KOPT-K1 (cell line): ENCODE data around the gene GPR68.
"Not testable (repeated sequence)": the region's sequence is repeated elsewhere in the genome, so short reads cannot be mapped to it uniquely, and the experiment has no call there.

Source experiments
- H3K27ac ChIP-seq: fragments of 200-600 bp; sonication (generic); 2 replicates; pipeline ENCODE4 v1.5.1; 2016; ENCODE audit warnings: antibody characterized with exemption, mild to moderate bottlenecking, low read depth, low read length; ENCODE audit not compliant: poor library complexity, severe bottlenecking
- H3K36me3 ChIP-seq: fragments of 200-600 bp; sonication (generic); 2 replicates; pipeline ENCODE4 v1.5.1; 2017; ENCODE audit warnings: antibody characterized with exemption, mild to moderate bottlenecking, low read length, moderate library complexity; ENCODE audit not compliant: insufficient read depth
- H3K9me3 ChIP-seq: fragments of 200-600 bp; sonication (generic); 2 replicates; pipeline ENCODE4 v1.5.1; 2017; ENCODE audit warnings: antibody characterized with exemption, low read length, mild to moderate bottlenecking; ENCODE audit not compliant: insufficient read depth, poor library complexity, severe bottlenecking

GPR68 gene

DNA sequence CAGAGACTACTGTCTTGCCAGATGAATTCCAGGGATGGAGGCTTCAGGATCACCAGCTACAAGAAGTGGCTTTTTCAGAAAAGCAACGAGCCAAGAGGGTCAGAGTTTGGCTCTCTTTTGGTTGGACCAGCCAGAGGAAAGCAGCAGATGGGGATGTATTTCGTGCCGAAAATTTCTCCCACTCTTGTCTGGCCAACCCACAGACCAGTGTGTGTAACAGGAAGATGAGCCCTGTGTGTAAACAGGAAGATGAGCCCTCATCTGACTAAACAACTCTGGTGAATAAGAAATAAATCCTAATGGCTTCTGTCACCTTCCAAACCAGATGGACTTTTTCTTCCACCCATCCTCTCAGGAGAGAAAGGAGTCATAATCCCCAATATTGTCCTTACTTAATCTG, 13.1 kb downstream of the GPR68 start:
- Histone ChIP-seq H3K36me3 (peaks cover 39% of the 10 kb centered on the region), H3K27ac (peak overlapping the region; percentile 82), H3K9me3 (no peaks in the 10 kb centered on the region)

DNA sequence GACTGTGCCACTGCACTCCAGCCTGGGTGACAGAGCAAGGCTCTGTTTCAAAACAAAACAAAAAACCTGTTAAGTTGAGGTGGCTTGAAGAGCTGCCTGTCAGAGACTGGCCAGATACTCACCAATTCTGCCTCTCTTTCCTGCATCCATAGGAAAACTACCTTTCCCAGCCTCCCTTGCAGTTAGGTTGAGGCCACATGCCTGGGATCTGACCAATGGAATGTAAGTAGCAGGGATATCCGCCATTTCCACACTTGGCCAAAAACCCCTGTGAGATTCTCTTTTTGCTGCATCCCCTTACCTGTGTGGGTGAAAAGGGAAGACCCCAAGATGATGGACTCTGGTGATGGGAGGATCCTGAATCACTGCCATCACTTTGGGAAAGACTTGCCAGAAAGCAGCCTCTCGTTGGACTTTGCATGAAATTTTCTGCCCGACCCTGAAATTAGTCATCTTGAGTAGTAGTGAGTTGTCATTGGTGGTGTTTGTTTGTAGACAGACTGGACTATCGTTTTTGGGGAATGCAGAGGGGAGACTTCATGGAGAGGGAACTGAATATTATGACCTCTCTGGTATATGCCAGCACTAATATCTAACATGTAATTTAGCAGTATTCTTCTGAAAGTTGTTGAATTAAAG, 14.0 kb downstream of the GPR68 start:
- no peaks in the 10 kb centered on the region for H3K9me3 ChIP-seq
- peaks cover 34% of the 10 kb centered on the region for H3K36me3 ChIP-seq
- H3K27ac ChIP-seq, result peak overlapping the region; percentile 82

DNA sequence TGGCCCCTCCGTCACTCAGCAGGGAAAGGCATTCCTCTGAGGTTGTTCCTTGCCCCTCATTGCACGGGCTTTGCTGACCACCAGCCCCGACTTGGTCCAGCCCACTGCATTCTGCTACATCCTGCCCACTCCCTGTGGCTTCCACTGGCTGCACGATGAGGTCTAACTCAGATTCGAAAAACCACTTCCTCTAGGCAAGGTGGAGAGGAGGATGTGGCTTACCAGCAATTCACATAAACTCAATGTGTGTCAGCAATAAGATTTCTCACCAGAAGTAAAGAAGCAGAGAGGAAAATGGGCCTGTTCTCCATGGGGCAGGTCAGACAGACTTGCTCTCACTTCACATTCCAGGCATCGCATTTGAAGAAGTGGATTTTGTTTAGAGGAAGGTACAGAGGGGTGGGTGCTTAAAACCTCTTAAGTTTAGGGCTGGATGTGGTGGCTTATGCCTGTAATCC, 14.7 kb downstream of the GPR68 start:
- H3K36me3 ChIP-seq, result peaks cover 41% of the 10 kb centered on the region
- H3K9me3 ChIP-seq, result no peaks in the 10 kb centered on the region
- H3K27ac ChIP-seq, result peak overlapping the region; percentile 82

DNA sequence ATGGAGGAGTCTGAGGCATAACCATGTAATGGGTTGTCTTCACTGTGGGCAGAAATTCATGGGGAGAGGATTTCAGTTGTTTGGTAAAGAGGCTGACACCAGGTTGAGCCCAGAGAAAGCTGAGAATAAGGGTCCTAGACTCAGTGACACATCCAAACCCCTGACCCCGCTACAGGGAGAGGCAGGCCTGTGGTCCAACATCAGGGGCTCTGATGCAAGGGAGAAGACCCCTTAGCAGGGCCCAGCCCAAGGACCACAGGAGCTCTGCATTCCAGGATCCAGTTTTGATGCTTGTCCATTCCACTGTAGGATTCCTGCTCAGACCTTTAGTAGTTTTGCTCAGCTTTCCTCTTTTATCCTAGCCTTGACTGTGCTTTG, 15.5 kb downstream of the GPR68 start:
- peaks cover 38% of the 10 kb centered on the region for H3K36me3 ChIP-seq
- H3K9me3 ChIP-seq, result no peaks in the 10 kb centered on the region
- H3K27ac ChIP-seq, result peak overlapping the region; percentile 82

DNA sequence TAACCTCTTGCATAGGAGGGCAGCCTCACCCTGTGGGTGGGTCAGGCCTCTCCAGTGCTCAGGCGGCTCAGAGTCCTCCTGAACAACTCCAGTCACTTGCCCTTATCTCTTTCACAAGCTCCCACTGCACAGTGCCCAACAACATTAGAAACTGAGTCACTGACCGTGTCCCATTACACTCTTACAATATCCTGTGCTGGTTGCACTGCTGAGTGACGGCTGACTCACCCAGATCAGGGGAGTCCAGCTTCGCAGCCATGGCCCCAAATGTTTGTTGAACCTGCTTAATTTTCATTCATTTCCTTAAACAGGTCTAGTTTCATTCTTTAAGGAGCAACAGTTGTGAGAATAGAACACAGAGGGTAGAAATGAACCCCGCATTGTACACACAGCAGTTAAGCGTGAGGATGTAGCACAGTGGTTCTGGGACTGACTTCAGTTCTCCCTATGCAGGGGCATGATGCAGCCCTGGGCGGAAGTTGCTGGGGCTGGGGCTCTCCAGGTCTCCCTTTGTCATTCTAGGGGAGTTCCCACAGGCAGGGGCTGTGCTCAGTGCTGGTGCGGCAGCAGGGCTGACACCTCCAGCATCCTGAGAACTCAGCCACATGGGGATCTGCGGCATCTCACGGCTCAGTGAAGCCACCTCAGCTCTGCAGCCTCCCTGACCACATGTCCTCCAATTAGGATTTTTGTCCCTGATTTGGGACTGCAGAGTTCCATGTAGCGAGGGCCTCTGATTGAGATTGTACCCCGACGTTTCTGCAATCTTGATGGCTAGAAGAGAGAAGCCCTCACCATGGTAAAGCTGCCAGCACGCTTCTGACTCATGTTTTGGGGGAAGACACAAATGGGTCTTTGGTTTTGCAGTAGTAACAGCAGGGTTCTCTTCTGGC, 16.1 kb downstream of the GPR68 start:
- Histone ChIP-seq H3K36me3 (peaks cover 32% of the 10 kb centered on the region), H3K9me3 (no peaks in the 10 kb centered on the region), H3K27ac (peak overlapping the region; percentile 82)

DNA sequence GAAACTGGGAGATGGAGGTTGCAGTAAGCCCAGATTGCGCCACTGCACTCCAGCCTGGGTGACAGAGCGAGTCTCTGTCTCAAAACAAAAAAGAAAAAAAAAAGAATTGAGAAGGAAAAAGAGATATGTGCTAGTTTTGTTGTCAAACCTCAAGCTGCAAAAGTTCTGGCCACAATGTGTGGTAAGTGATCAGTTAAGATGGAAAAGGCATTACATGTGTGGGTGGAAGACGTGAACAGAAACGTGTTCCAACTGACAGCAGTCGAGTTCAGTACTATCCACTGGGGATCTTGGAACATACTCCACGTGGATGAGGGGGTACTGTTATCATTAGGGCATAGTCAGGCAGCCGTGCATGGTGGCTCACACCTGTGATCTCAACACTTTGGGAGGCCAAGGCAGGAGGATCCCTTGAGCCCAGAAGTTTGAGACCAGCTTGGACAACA, 17.3 kb downstream of the GPR68 start:
- Histone ChIP-seq H3K36me3 (peaks cover 23% of the 10 kb centered on the region), H3K27ac (peak overlapping the region; percentile 82), H3K9me3 (no peaks in the 10 kb centered on the region)

DNA sequence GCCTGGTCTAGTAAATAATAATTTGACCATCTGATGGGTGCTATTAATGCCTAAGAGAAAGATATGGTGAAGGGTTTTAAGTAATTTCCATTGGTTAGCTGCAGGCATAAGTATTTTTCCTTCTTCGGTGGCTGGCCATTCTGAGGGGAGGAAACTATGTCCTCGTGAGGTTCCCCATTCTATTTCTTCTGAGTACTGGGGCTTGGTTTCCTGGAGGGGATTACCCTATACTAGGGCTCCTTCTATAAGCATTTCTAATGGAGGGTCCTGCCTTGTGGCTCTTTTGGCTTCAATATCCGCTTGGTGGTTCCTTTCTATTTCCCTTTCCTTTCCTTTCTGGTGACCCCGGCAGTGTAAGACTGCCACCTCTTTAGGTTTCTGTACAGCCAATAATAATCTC, 18.1 kb downstream of the GPR68 start:
- H3K27ac ChIP-seq, result peak overlapping the region; percentile 82
- peaks cover 20% of the 10 kb centered on the region for H3K36me3 ChIP-seq
- not testable (repeated sequence) for H3K9me3 ChIP-seq

DNA sequence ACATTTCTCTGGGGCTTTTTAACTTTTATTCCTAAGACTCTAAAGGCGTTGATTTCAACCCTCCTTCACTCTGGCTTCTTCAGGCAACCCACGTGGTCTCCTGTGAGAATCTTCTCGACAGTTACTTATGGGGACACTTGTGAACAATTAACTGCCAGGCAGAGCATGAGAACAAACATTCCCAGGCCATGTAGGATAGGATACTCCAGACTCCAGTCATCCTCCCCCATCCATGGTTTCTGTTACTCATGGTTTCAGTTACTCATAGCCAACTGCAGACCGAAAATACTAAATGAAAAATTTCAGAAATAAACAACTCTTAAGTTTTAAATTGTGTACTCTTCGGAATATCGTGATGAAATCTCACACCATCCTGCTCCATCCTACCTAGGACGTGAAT, 19.5 kb downstream of the GPR68 start:
- Histone ChIP-seq H3K36me3 (peaks cover 29% of the 10 kb centered on the region), H3K9me3 (no peaks in the 10 kb centered on the region), H3K27ac (peak overlapping the region; percentile 41)

DNA sequence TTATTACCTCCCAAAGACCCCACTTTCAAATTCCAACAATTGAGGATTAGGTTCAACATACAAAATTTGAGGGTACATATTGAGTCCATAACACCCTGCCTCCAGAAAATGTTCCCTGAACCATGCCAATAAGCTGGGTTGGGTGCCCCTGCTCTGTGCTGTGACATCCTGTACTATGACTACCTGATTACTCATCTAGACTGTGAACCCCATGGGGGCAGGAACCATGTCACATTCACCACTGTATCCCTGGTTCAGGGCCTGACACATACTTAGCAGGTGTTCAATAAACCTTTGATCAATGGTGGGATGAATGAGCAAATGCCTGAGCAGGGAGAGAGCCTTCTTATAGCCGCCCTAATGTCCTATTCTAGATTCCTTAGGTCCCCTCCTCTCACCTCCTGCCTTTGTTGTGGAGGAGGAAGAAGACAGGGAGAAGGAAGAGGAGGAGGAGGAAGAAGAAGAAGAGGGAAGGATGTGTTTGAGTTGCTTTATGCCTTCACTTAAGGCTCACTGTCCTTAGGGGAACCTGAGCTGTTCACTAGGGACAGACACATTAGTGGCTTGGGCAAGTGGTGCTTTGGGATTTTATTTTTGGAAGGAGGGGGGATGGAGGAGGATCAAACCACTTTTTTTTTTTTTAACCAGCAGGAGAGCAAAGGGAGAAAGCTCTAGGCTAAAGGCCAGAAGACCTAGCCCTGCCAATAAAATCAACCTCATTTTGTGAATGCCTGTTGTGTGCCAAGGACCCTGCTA, 21.3 kb downstream of the GPR68 start:
- Histone ChIP-seq H3K27ac (peak overlapping the region; percentile 35), H3K36me3 (peaks cover 46% of the 10 kb centered on the region), H3K9me3 (no peaks in the 10 kb centered on the region)

DNA sequence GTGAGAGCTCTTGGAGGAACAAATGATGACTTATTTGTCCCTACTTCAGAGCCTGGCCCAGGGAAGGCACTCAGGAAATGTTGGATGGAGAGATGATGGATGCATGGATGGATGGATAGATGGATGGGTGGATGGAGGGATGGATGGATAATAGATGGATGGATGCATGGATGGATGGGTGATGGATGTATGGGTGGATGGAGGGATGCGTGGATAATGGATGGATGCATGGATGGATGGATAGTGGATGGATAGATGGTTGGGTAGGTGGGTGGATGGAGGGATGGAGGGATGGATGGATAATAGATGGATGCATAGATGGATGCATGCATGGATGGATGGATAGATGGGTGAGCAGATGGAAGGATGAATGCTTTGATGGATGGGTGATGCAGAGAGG, 23.2 kb downstream of the GPR68 start:
- H3K36me3 ChIP-seq, result peaks cover 65% of the 10 kb centered on the region
- H3K9me3 ChIP-seq, result no peaks in the 10 kb centered on the region
- no peak overlapping the region for H3K27ac ChIP-seq

DNA sequence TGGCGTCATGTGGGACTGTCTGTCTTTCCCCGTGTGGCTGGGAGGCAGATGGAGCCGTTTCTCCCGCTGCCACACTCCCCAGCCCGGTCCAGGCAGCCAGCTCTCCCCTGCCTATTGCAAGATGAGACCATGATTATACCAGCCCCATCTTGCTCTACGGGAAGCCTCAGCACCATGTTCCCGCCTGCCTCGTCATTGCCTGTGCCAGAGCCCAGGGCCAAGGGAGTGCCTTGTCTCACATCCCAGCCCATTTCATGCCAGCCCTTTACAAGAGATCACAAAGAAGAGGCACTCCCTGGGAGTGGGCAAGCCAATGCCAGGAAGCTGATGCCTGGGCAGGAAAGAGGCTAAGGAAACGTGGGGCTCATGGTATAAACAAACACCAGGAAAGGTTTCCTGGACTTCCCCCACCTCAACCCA, 23.9 kb downstream of the GPR68 start:
- no peaks in the 10 kb centered on the region for H3K9me3 ChIP-seq
- H3K36me3 ChIP-seq, result peaks cover 72% of the 10 kb centered on the region
- H3K27ac ChIP-seq, result no peak overlapping the region

DNA sequence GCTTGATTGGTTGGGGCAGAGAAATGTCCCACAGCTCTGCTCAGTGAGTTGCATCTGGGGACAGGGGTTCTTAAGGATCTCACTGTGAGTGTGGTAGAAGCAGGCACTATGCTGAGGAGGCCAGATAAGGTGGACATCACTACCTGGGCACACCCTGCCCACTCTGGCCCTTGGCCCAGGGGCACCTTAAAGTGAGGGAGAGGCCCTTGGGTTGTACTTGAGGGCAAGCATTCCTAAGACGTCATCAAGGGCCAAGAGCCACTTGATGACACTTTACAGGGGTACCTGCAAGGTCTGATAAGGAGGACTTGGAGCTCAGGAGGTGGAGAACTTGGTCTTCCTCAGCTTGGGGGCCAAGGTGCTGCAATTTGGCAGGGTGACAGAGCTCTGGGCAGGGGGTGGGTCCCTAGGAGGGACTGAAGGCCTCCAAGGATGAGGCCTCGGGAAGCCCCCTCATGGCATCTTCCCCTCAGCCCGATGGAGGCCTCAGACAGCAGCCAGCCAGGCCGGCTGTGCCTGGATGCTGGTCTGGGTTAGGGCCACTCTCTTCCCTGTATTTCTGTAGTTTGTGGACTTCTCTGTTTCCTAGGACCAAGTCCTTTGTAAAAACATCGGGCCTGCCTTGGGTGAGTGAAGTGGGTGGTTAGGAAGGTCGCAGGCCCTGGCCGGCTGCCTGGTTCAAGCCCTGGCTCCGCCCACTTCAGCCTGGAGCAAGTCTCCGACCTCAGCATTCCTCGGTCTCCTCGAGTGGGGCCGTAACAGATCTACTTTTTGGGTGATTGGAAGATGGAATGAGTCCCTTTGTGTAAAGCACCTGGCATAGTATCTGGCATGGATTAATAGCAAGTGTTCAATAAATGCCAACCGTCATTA, 24.8 kb downstream of the GPR68 start:
- Histone ChIP-seq H3K36me3 (peaks cover 70% of the 10 kb centered on the region), H3K9me3 (no peaks in the 10 kb centered on the region), H3K27ac (no peak overlapping the region)

DNA sequence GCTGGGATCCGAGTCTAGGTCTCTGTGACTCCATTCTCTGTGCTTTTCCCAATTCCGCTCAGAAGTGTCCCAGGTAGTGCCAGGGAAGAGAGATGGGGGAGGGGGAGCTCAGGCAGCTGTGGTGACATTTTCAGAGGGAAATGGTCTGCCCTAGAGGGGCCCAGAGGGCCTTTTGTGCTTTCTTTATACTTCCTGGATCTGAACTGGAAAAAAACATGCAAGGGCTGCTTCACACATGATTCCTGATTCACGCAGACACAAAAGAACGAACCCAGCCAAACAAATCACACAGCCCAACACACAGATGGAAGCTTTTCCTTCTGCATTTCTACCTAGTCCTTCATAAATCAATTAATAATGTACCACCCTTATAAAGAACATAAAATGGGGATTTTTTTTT, 26.5 kb downstream of the GPR68 start:
- Histone ChIP-seq H3K27ac (no peak overlapping the region), H3K36me3 (peaks cover 80% of the 10 kb centered on the region), H3K9me3 (no peaks in the 10 kb centered on the region)

DNA sequence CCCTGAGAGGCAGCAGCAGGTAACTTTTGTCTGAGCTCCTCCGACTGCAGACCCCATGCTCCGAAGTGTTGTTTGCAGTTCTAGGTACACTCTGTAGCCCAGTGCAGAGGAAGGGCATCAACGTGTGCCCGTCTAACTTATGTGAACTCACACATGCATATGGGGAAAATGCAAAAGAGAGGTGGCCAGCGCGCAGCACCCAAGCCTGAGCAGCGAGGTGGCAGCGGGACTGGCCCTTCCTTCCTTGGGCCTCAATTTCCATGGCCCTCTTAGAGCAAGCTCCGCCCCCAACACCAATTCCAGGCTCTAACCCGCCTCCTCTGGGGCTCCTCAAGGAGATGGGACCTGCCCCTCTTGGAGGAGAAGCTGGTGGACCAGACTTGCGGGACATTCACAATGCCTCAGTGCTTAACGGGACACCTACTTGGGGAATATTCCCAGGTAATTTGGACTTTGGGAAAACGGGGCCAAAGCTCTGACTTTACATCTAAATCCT, 27.7 kb downstream of the GPR68 start:
- H3K36me3 ChIP-seq, result peaks cover 83% of the 10 kb centered on the region
- no peaks in the 10 kb centered on the region for H3K9me3 ChIP-seq
- no peak overlapping the region for H3K27ac ChIP-seq
